Stimulated activated CD8-positive, alpha-beta memory T cell treated with anti-CD3 and anti-CD28 coated beads, Interleukin-12 subunit alpha, Interleukin-12 subunit beta, amount 100 ng/mL, for 4 hours (primary cell): ENCODE results near the gene RNF207.

Source experiments
- DNase-seq: peaks from one replicate; pipeline ENCODE4 v3.0.0-alpha.2; 2020; ENCODE audit warnings: low read depth

RNF207 gene

DNA sequence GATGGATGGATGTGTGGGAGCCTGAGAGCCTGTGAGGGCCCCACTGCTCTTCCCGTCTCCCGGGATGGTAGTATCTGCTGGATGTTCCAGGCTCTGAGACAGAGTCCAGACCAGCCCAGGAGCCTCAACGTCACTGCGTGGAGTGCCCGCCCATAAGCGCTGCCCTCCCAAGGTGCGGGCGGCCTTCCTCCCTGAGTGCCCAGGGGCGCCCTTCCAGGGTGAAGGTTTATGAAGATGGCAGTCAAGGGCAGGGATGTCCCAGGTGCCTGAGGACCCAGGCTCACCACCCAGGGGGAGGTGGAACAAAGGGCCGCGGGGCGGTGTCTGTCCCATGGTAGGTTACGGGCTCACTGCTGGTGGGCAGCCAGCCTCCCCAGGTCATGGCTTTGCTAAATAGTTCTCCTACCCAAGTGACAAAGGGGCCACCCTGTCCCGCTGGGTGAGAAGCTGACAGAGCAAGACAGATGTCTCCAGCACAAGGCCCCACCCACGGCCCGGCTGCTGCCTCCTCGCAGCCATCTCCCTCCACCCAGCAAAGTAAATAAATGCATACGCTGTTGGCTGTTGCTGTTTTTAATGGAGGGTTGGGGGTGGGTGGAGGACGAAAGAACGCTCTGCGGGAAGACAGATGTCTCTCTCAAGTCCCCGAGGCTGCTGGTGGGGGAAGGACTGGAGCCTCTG is 63.9 kb downstream of the RNF207 start:
- DNase-seq = no peak

- no peak for DNase-seq
Measured at GRCh38 chr1:6270401-6270800, 64.5 kb downstream of the RNF207 start.
